Measurements from ENCODE around the gene SLC12A1. TPM values are rescaled to one million over a fixed set of nuclear protein-coding genes. Genes with fewer than 3 reads are reported as not detected.
"Not testable (repeated sequence)": the region's sequence is repeated elsewhere in the genome, so short reads cannot be mapped to it uniquely, and the experiment has no call there.

Gene SLC12A1
- total RNA-seq, 1 experiment from 2014 or later: 0.15 TPM

GRCh38 chr15:48325400-48325799, 119.3 kb downstream of the SLC12A1 start (continued):
- TF ChIP-seq JAZF1 (CRISPR knock-in tag; IDR thresholded peaks at IDR 0.05) (no peak), HMGA2 (CRISPR knock-in tag; IDR thresholded peaks at IDR 0.05) (no peak), ZNF423 (CRISPR knock-in tag; IDR thresholded peaks at IDR 0.05) (no peak)
- TF ChIP-seq, protein P1, sequence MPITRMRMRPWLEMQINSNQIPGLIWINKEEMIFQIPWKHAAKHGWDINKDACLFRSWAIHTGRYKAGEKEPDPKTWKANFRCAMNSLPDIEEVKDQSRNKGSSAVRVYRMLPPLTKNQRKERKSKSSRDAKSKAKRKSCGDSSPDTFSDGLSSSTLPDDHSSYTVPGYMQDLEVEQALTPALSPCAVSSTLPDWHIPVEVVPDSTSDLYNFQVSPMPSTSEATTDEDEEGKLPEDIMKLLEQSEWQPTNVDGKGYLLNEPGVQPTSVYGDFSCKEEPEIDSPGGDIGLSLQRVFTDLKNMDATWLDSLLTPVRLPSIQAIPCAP (CRISPR knock-in tag; IDR thresholded peaks at IDR 0.05): no peak

DNA sequence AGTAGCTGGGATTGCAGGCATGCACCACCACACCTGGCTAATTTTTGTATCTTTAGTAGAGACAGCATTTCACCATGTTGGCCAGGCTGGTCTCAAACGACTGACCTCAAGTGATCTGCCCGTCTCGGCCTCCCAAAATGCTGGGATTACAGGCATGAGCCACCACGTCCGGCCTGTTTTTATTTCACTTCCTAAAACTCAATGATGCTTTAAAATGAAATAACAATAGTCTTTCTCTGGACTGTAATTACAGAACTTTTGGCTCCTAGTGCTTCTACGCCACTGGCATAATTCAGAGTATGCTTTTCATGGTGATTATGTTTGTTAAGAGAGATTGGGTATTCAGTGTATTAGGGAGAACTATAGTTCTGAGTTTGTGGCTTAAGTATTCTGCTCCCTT, 120.1 kb downstream of the SLC12A1 start:
- H3K27me3 Mint-ChIP-seq (ENCODE audit: low read depth); POLR2A ChIA-PET; H3K27ac Mint-ChIP-seq; H3K4me3 Mint-ChIP-seq; DNase-seq (ENCODE audit: low spot score); ATAC-seq; H3K9me3 Mint-ChIP-seq; H3K36me3 Mint-ChIP-seq: not testable (repeated sequence)
- CTCF ChIA-PET: interaction anchor here (0.7 kb wide), 1 partner anchor 11 kb away, joined by 4 read pairs; no protein-coding TSS in a partner anchor
- H3K4me1 Mint-ChIP-seq: peaks cover 14% of the 10 kb centered on the region

DNA sequence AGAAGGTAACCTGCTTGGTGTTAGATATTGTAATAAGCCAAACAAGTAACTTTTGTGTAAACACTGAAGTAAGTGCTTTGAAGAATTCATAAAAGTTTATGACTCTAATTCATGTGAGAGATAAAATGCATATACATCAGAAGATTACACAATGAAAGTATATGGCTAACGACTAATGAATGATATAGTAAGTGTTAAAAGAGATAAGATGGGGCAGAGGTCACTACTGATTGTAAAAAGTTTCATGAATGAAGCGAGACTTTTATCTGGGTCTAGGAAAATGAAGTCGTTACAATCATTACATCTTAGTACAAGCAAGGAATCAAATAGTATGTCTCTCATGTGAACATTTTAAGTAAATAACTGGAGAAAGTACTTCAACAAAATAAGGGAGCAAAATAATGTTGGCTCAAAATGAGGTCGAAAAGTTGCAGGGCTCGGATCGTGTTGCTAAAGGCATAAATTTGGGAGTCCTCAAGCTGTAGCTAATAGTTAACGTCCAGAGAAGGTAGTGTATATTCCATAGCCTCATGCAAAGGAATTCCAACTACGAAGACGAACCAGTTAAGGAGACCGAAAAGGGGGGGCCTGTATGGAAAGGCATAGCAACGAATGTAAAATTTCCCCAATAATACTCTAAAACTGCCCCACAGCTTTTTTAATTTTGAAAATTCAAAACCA, 124.1 kb downstream of the SLC12A1 start:
- Mint-ChIP-seq H3K27me3 (ENCODE audit: low read depth) (no peaks in the 10 kb centered on the region), H3K4me3 (peak overlapping the region; percentile 97), H3K9me3 (no peaks in the 10 kb centered on the region), H3K4me1 (peaks cover 41% of the 10 kb centered on the region), H3K36me3 (peaks cover 7% of the 10 kb centered on the region), H3K27ac (peak overlapping the region; percentile 82)
- ATAC-seq (no peak), DNase-seq (ENCODE audit: low spot score) (no peak)
- no peak for TF ChIP-seq FOXK1 (CRISPR knock-in tag; IDR thresholded peaks at IDR 0.05)
- no peak for TF ChIP-seq SMAD4 (CRISPR knock-in tag; IDR thresholded peaks at IDR 0.05)
- TF ChIP-seq AFF4 (CRISPR knock-in tag; IDR thresholded peaks at IDR 0.05; ENCODE audit: borderline replicate concordance): no peak
- no peak for TF ChIP-seq CTCF (IDR thresholded peaks at IDR 0.05)
- TF ChIP-seq ETV6 (CRISPR knock-in tag; IDR thresholded peaks at IDR 0.05): no peak
- no peak for TF ChIP-seq TEAD4 (CRISPR knock-in tag; IDR thresholded peaks at IDR 0.05)
- TF ChIP-seq CREB1 (CRISPR knock-in tag; IDR thresholded peaks at IDR 0.05): no peak
- TF ChIP-seq, protein P2, sequence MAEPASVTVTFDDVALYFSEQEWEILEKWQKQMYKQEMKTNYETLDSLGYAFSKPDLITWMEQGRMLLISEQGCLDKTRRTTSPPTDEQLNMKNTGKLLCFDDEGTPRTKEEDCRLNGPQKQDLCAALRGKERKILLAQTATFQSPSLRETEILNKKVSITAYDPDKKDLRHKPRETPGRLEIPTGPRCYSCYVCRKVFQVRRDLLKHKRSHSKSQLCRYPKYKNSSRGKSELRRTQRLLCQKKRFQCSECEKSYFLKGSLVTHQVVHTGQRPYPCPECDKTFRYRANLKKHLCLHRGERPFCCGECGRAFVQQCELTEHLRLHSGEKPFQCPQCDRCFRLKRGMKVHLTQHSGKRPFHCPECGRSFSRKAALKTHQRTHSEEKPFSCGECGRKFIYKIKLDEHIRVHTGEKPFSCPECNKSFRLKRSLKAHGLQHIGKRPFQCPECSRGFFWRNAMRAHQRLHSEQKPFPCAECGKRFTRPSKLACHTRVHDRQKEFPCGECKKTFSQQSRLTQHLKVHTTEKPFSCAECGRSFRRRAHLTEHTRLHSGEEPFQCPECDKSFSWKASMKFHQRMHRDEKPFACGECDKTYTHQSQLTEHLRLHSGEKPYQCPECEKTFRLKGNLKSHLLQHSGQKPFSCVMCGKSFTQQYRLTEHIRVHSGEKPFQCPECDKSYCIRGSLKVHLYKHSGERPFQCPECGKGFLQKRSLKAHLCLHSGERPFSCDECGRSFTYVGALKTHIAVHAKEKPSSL (CRISPR knock-in tag; conservative IDR thresholded peaks at IDR 0.05): no peak
- TF ChIP-seq, protein P1 (CRISPR knock-in tag; IDR thresholded peaks at IDR 0.05): no peak
- TF ChIP-seq GTF2I (CRISPR knock-in tag; conservative IDR thresholded peaks at IDR 0.05): no peak
- no peak for TF ChIP-seq ZNF263 (CRISPR knock-in tag; IDR thresholded peaks at IDR 0.05; ENCODE audit: low read depth)
- TF ChIP-seq OVOL2 (CRISPR knock-in tag; IDR thresholded peaks at IDR 0.05; ENCODE audit: borderline replicate concordance): no peak
- no peak for TF ChIP-seq ATF3 (CRISPR knock-in tag; conservative IDR thresholded peaks at IDR 0.05)
- no peak for TF ChIP-seq MXD4 (CRISPR knock-in tag; IDR thresholded peaks at IDR 0.05; ENCODE audit: borderline replicate concordance)
- TF ChIP-seq, protein P3, sequence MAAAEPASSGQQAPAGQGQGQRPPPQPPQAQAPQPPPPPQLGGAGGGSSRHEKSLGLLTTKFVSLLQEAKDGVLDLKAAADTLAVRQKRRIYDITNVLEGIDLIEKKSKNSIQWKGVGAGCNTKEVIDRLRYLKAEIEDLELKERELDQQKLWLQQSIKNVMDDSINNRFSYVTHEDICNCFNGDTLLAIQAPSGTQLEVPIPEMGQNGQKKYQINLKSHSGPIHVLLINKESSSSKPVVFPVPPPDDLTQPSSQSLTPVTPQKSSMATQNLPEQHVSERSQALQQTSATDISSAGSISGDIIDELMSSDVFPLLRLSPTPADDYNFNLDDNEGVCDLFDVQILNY (CRISPR knock-in tag; IDR thresholded peaks at IDR 0.05): no peak
- TF ChIP-seq, protein P4, sequence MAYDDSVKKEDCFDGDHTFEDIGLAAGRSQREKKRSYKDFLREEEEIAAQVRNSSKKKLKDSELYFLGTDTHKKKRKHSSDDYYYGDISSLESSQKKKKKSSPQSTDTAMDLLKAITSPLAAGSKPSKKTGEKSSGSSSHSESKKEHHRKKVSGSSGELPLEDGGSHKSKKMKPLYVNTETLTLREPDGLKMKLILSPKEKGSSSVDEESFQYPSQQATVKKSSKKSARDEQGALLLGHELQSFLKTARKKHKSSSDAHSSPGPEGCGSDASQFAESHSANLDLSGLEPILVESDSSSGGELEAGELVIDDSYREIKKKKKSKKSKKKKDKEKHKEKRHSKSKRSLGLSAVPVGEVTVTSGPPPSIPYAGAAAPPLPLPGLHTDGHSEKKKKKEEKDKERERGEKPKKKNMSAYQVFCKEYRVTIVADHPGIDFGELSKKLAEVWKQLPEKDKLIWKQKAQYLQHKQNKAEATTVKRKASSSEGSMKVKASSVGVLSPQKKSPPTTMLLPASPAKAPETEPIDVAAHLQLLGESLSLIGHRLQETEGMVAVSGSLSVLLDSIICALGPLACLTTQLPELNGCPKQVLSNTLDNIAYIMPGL (CRISPR knock-in tag; IDR thresholded peaks at IDR 0.05): no peak
- TF ChIP-seq GRHL2 (CRISPR knock-in tag; IDR thresholded peaks at IDR 0.05; ENCODE audit: insufficient replicate concordance, severe bottlenecking): no peak
- no peak for TF ChIP-seq CBFB (CRISPR knock-in tag; IDR thresholded peaks at IDR 0.05; ENCODE audit: low read depth)
- POLR2A ChIA-PET: no interaction called here
- CTCF ChIA-PET: no interaction called here

All from WTC11 (cell line).